ENCODE results near the gene DCST2.

DNA sequence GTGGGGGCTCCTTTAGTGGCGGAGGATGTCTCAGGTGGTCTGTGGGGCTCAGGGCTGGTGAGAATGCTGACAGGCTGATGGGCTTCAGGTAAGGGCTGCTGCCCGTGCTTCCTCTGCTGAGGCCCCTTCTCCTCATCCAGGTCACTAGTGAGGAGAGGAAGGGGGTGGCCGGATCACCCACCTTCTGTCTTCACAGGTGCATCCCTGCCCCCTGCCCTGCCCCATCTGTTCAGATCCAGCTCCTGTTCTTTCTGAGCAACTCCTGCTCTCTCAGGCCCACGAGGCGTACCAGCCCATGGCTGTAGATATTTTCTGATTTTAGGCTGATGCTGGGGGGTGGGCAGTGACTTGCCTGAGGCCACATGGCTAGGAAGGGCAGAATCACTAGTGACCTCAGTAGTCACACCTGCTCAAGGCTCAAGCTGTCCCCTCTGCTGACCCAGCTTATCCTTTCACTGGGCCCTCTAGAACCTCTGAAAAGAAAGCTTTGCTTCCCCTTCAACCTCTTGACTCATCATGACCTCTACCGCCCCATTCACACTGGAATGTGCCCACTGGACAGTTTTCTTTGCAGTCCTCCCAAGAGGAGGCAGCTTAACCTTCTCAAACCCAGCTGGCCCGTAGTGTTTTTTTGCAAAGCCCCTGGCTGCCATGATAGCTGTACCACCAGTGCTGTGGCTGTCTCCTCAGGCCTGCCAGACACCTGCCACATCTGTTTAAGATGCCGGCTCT is 14.8 kb downstream of the DCST2 start:
- TF ChIP-seq POLR2A (IDR thresholded peaks at IDR 0.05) = no peak
- TF ChIP-seq, protein P1, sequence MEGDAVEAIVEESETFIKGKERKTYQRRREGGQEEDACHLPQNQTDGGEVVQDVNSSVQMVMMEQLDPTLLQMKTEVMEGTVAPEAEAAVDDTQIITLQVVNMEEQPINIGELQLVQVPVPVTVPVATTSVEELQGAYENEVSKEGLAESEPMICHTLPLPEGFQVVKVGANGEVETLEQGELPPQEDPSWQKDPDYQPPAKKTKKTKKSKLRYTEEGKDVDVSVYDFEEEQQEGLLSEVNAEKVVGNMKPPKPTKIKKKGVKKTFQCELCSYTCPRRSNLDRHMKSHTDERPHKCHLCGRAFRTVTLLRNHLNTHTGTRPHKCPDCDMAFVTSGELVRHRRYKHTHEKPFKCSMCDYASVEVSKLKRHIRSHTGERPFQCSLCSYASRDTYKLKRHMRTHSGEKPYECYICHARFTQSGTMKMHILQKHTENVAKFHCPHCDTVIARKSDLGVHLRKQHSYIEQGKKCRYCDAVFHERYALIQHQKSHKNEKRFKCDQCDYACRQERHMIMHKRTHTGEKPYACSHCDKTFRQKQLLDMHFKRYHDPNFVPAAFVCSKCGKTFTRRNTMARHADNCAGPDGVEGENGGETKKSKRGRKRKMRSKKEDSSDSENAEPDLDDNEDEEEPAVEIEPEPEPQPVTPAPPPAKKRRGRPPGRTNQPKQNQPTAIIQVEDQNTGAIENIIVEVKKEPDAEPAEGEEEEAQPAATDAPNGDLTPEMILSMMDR (IDR thresholded peaks at IDR 0.05) = no peak
- TF ChIP-seq EP300 (IDR thresholded peaks at IDR 0.05) = no peak

Measured in sigmoid colon (tissue), 4 donors.